ENCODE measurements around the gene ZNF518A.

DNA sequence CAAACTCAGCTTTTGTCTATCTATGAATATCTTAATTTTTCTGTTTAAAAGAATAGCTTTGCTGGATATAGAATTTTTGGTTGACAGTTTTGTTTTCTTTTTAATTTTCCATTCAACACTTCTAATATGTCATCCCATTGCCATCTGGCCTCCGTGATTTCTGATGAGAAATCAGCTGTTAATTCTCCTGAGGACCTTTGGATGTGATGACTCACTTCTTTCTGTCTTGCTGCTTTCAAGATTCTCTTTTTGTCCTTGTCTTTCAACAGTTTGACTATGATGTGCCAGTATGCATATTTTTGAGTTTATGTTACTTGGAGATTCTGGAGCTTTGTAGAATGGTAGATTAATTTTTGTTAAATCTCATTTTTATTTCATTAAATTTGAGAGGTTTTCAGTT, 38.4 kb downstream of the ZNF518A start:
- no peak for TF ChIP-seq CTCF (IDR thresholded peaks at IDR 0.05; ENCODE audit: low read depth, low read length, poor library complexity, severe bottlenecking)
- TF ChIP-seq EZH2phosphoT487 (IDR thresholded peaks at IDR 0.05; ENCODE audit: borderline replicate concordance, low read length) = no peak
